B cell (primary cell): ENCODE results near the gene RAD50. TPM values are rescaled to one million over a fixed set of nuclear protein-coding genes. Genes with fewer than 3 reads are reported as not detected.

Experiments used
- ATAC-seq: fragments of 200-7000 bp; cut with Tn5 transposase; one replicate; pipeline ENCODE4 v1.10.0; 2021; ENCODE audit warnings: low read depth, mild to moderate bottlenecking, moderate number of reproducible peaks, moderate library complexity
- CTCF ChIA-PET: fragments of 350-600 bp; sonication (Branson Sonifier 250); formaldehyde crosslinking; loops from one replicate; lab custom pipeline; 2021; ENCODE audit warnings: antibody characterized with exemption, inconsistent platforms; lab: Charles Lee
- POLR2A ChIA-PET: fragments of 350-600 bp; sonication (Branson Sonifier 250); formaldehyde crosslinking; loops from one replicate; lab custom pipeline; 2021; ENCODE audit warnings: antibody characterized with exemption; lab: Charles Lee
- DNase-seq: peaks from one replicate; pipeline ENCODE4 v3.0.0; 2013
- H2AFZ ChIP-seq: 2 replicates; pipeline ENCODE4 v1.6.1; 2012; ENCODE audit warnings: mild to moderate bottlenecking, low read depth, low read length; ENCODE audit not compliant: insufficient read depth, poor library complexity, severe bottlenecking
- H3K27ac ChIP-seq, 2 donors: 1 replicate in 1 of 2; 2 replicates in 1 of 2; pipeline ENCODE4 v1.5.1; 2012 to 2013; ENCODE audit warnings: low read length in 2 of 2, mild to moderate bottlenecking in 2 of 2, moderate library complexity in 1 of 2
- H3K27me3 ChIP-seq, 4 experiments: fragments of 200-600 bp in 1 of 4; sonication (generic) in 1 of 4; replicated peaks in 1 of 4; 1 replicate in 2 of 4; 2 replicates in 2 of 4; pipeline versions ENCODE4 v1.6.1 to v1.7.0; 2013 to 2016; ENCODE audit warnings: low read length in 3 of 4, mild to moderate bottlenecking in 2 of 4, mixed read lengths in 1 of 4, moderate library complexity in 1 of 4; ENCODE audit not compliant: insufficient read depth in 4 of 4, control insufficient read depth in 3 of 4; ENCODE audit errors: control extremely low read depth in 1 of 4
- H3K36me3 ChIP-seq, 2 experiments: replicated peaks in 1 of 2; 1 replicate in 1 of 2; 2 replicates in 1 of 2; pipeline versions ENCODE4 v1.6.1 to v1.7.1; 2013; ENCODE audit warnings: low read length in 1 of 2; ENCODE audit not compliant: insufficient read depth in 2 of 2, control insufficient read depth in 1 of 2; ENCODE audit errors: control extremely low read depth in 1 of 2, extremely low read depth in 1 of 2
- H3K4me1 ChIP-seq, 2 donors: fragments of 200-600 bp in 1 of 2; sonication (generic) in 1 of 2; 1 replicate in 1 of 2; 2 replicates in 1 of 2; pipeline versions ENCODE4 v1.5.1 to v1.6.1; 2013 to 2017; ENCODE audit warnings: low read length in 2 of 2; ENCODE audit not compliant: control insufficient read depth in 2 of 2, insufficient read depth in 2 of 2
- H3K4me2 ChIP-seq: replicated peaks from 2 replicates; pipeline ENCODE3; 2012; ENCODE audit warnings: mild to moderate bottlenecking, low read depth, low read length; ENCODE audit not compliant: poor library complexity, severe bottlenecking
- H3K4me3 ChIP-seq, 5 experiments: fragments of 200-600 bp in 1 of 5; sonication (generic) in 1 of 5; 1 replicate in 3 of 5; 2 replicates in 2 of 5; pipeline versions ENCODE4 v1.5.1 to v1.7.0; 2011 to 2016; ENCODE audit warnings: low read length in 4 of 5, mild to moderate bottlenecking in 4 of 5, low read depth in 2 of 5, control low read depth in 1 of 5, moderate library complexity in 1 of 5; ENCODE audit not compliant: insufficient read depth in 1 of 5; ENCODE audit errors: control extremely low read depth in 1 of 5, extremely low read depth in 1 of 5
- H3K79me2 ChIP-seq: fragments of 200-600 bp; sonication (generic); one replicate; pipeline ENCODE4 v1.6.0; 2016; ENCODE audit warnings: low read length; ENCODE audit not compliant: control insufficient read depth, insufficient read depth
- H3K9ac ChIP-seq: fragments of 200-600 bp; sonication (generic); 2 replicates; pipeline ENCODE4 v1.6.1; 2017; ENCODE audit warnings: mild to moderate bottlenecking, low read length, moderate library complexity
- H3K9me3 ChIP-seq, 3 donors: one replicate each; pipeline versions ENCODE4 v1.6.1 to v1.7.1; 2013; ENCODE audit warnings: low read length in 2 of 3; ENCODE audit not compliant: control insufficient read depth in 2 of 3, insufficient read depth in 1 of 3; ENCODE audit errors: control extremely low read depth in 1 of 3
- H4K20me1 ChIP-seq: 2 replicates; pipeline ENCODE4 v1.6.0; 2012; ENCODE audit warnings: mild to moderate bottlenecking, low read length; ENCODE audit not compliant: insufficient read depth, control insufficient read depth, poor library complexity, severe bottlenecking
- H3K27ac Mint-ChIP-seq: one replicate; pipeline ENCODE4 v1.8.0; 2021; ENCODE audit warnings: mixed read lengths
- H3K27me3 Mint-ChIP-seq: one replicate; pipeline ENCODE4 v1.8.0; 2021; ENCODE audit warnings: mixed read lengths
- H3K4me1 Mint-ChIP-seq: one replicate; pipeline ENCODE4 v1.8.0; 2021; ENCODE audit warnings: mixed read lengths
- H3K4me3 Mint-ChIP-seq: one replicate; pipeline ENCODE4 v1.8.0; 2021; ENCODE audit warnings: mixed read lengths
- H3K9me3 Mint-ChIP-seq: one replicate; pipeline ENCODE4 v1.8.0; 2022; ENCODE audit warnings: mixed read lengths; ENCODE audit not compliant: insufficient read depth
- CTCF ChIP-seq: fragments of 200-600 bp; IDR thresholded peaks from one replicate; pipeline ENCODE4 v1.8.0; 2022; ENCODE audit warnings: antibody characterized with exemption, mild to moderate bottlenecking
- EZH2 ChIP-seq: IDR thresholded peaks from 2 replicates; pipeline ENCODE4 v1.6.1; 2012; ENCODE audit warnings: borderline replicate concordance, low read depth, mild to moderate bottlenecking, moderate library complexity, low read length; ENCODE audit not compliant: insufficient read depth, poor library complexity, severe bottlenecking
- WGBS: methylation state at CpG from one replicate; pipeline ENCODE4 v1.1.5; 2013; ENCODE audit warnings: missing lambda C conversion rate; ENCODE audit not compliant: insufficient coverage; 5-methylcytosine and 5-hydroxymethylcytosine counted together
- intact Hi-C: fragments of 100-400 bp; cut with micrococcal nuclease; formaldehyde crosslinking; loops from one replicate; pipeline ENCODE4 v1.10.0; 2022
- polyA minus RNA-seq: library from RNA; depleted of rRNA, polyadenylated mRNA; stranded (reverse); fragments of >200 nt; gene quantifications from 2 replicates; pipeline ENCODE4 v1.2.3, GENCODE V29; 2012
- polyA plus RNA-seq: library from polyadenylated mRNA; depleted of rRNA; stranded (reverse); fragments of >200 nt; gene quantifications from 2 replicates; pipeline ENCODE4 v1.2.3, GENCODE V29; 2012
- total RNA-seq, 2 donors: library from RNA; stranded (reverse); fragments of 120-200 nt in 1 of 2; gene quantifications; 1 replicate in 1 of 2; 2 replicates in 1 of 2; pipeline versions ENCODE4 v1.2.3 to v1.2.4, GENCODE V29; 2013 to 2022

The RAD50 gene
- 31.7 and 32.7 TPM in 2 replicates for total RNA-seq
- 19.1 TPM for total RNA-seq (2013)
- polyA plus RNA-seq: 11.2 and 12.0 TPM in 2 replicates
- 9.6 and 12.8 TPM in 2 replicates for polyA minus RNA-seq

- peak; percentile 91 for DNase-seq
- Histone ChIP-seq H3K9me3 (peaks cover 0 to 8% (median 0%) of the 10 kb centered on the region in 3 donors), H3K4me2 (peak within 1 kb of the TSS; percentile 93), H3K79me2 (peaks cover 23% of the 10 kb centered on the region), H3K4me1 (peaks cover 8 to 21% of the 10 kb centered on the region in 2 donors), H3K27ac (peak within 1 kb of the TSS; percentile 72 to 88), H3K36me3 (peaks cover 7 to 14% of the 10 kb centered on the region in 2 experiments), H3K27me3 (no peaks in the 10 kb centered on the region), H2AFZ (peak within 1 kb of the TSS; percentile 99), H3K4me3 (peak within 1 kb of the TSS; percentile 62 to 88 (median 81)), H4K20me1 (no peaks in the 10 kb centered on the region), H3K9ac (peak within 1 kb of the TSS; percentile 95)
- intact Hi-C loops: loop anchor here (2.0 to 5.0 kb wide), 3 partner anchors 180 to 495 kb away; partner anchors contain the start of genes GDF9, HSPA4, KIF3A and UQCRQ
- ATAC-seq: peak; percentile 94
- Mint-ChIP-seq H3K4me1 (peaks cover 26% of the 10 kb centered on the region), H3K27me3 (no peaks in the 10 kb centered on the region), H3K9me3 (peaks cover 5% of the 10 kb centered on the region), H3K4me3 (peak within 1 kb of the TSS; percentile 96), H3K27ac (peak within 1 kb of the TSS; percentile 97)
- WGBS: under 1% methylated on average over 47 of the region's 53 CpGs
- POLR2A ChIA-PET: interaction anchor here (0.5 to 1.0 kb wide), 4 partner anchors 30 to 1994 kb away, joined by 3 to 8 read pairs (median 4); no protein-coding TSS in a partner anchor
- TF ChIP-seq EZH2: no peak
- no peak for TF ChIP-seq CTCF
- CTCF ChIA-PET: interaction anchor here (0.6 to 1.0 kb wide), 4 partner anchors 9 to 181 kb away, joined by 3 read pairs; partner anchors contain the start of genes IRF1 and KIF3A
These were observed at the start of gene RAD50 for GRCh38 chr5:132556763-132557477. RAD50 (plus strand) TSS chr5:132556977; CDS start chr5:132557325, 348 bp downstream.

DNA sequence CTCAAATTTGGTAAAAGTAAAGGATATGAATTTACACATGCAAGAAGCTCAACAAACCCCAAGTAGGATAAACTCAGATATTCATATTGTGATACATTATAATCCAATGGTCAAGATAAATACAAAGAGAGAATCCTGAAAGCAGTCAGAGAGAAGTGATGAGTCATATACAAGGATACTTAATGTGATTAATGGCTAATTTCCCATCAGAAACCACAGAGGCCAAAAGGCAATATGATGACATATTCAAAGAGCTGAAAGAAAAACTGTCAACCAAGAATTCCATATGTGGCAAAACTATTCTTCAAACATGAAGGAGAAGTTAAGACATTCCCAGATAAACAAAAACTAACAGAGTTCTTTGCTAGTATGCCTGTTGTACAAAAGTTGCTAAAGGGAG lies 46.7 kb upstream of the RAD50 start:
- TF ChIP-seq EZH2: no peak
- no peak for TF ChIP-seq CTCF
- Histone ChIP-seq H3K27me3 (peaks cover 0 to 2% (median 0%) of the 10 kb centered on the region in 4 experiments), H3K4me2 (no peak overlapping the region), H2AFZ (no peak overlapping the region), H3K9ac (no peak overlapping the region), H3K4me3 (no peak overlapping the region), H3K27ac (no peak overlapping the region), H3K36me3 (no peaks in the 10 kb centered on the region), H3K9me3 (peaks cover 0 to 3% (median 0%) of the 10 kb centered on the region in 3 donors), H3K79me2 (no peaks in the 10 kb centered on the region), H4K20me1 (no peaks in the 10 kb centered on the region), H3K4me1 (no peaks in the 10 kb centered on the region)
- Mint-ChIP-seq H3K27ac (no peak overlapping the region), H3K9me3 (peaks cover 1% of the 10 kb centered on the region), H3K4me1 (peaks cover 2% of the 10 kb centered on the region), H3K4me3 (no peak overlapping the region), H3K27me3 (peaks cover 4% of the 10 kb centered on the region)
- no peak for ATAC-seq
- intact Hi-C loops: no loop called here
- ChIA-PET POLR2A (no interaction called here), CTCF (interaction anchor here (0.6 to 2.9 kb wide), 6 partner anchors 10 to 449 kb away, joined by 3 to 16 read pairs (median 7); no protein-coding TSS in a partner anchor)
- DNase-seq: no peak
